Liver (tissue), 3 donors: ENCODE measurements around the gene POMT2.

ENCODE experiments used
- EGR1 ChIP-seq, 2 donors: IDR thresholded peaks; 2 replicates each; pipeline ENCODE4 v1.6.1; 2016 to 2018; ENCODE audit warnings: antibody characterized with exemption in 2 of 2, low read depth in 2 of 2
- FOXA1 ChIP-seq: IDR thresholded peaks from 2 replicates; pipeline ENCODE4 v1.6.1; 2016; ENCODE audit warnings: antibody characterized with exemption
- GABPA ChIP-seq, 2 donors: IDR thresholded peaks in 1 of 2; conservative IDR thresholded peaks in 1 of 2; 2 replicates each; pipeline ENCODE4 v1.6.1; 2016; ENCODE audit warnings: antibody characterized with exemption in 2 of 2, mild to moderate bottlenecking in 1 of 2, moderate library complexity in 1 of 2
- JUND ChIP-seq, 2 donors: IDR thresholded peaks; 2 replicates each; pipeline ENCODE4 v1.6.1; 2016; ENCODE audit warnings: antibody characterized with exemption in 2 of 2
- MAX ChIP-seq: IDR thresholded peaks from 2 replicates; pipeline ENCODE4 v1.6.1; 2016; ENCODE audit warnings: antibody characterized with exemption
- RAD21 ChIP-seq, 2 donors: IDR thresholded peaks; 2 replicates each; pipeline ENCODE4 v1.6.1; 2016; ENCODE audit warnings: antibody characterized with exemption in 2 of 2, mild to moderate bottlenecking in 2 of 2
- REST ChIP-seq: IDR thresholded peaks from 2 replicates; pipeline ENCODE4 v1.6.1; 2016; ENCODE audit warnings: antibody characterized with exemption, mild to moderate bottlenecking
- SP1 ChIP-seq: IDR thresholded peaks from 2 replicates; pipeline ENCODE4 v1.6.1; 2018; ENCODE audit warnings: antibody characterized with exemption, mild to moderate bottlenecking
- TF ChIP-seq, protein P1 (sequence below): fragments of 150-350 bp; IDR thresholded peaks from 2 replicates; pipeline ENCODE4 v1.5.1; 2017; ENCODE audit warnings: improper control_type of control experiment, low read depth, low read length; ENCODE audit not compliant: missing input control
- donor health status: healthy.
- donor health status: healthy.

- TF ChIP-seq, protein P1, sequence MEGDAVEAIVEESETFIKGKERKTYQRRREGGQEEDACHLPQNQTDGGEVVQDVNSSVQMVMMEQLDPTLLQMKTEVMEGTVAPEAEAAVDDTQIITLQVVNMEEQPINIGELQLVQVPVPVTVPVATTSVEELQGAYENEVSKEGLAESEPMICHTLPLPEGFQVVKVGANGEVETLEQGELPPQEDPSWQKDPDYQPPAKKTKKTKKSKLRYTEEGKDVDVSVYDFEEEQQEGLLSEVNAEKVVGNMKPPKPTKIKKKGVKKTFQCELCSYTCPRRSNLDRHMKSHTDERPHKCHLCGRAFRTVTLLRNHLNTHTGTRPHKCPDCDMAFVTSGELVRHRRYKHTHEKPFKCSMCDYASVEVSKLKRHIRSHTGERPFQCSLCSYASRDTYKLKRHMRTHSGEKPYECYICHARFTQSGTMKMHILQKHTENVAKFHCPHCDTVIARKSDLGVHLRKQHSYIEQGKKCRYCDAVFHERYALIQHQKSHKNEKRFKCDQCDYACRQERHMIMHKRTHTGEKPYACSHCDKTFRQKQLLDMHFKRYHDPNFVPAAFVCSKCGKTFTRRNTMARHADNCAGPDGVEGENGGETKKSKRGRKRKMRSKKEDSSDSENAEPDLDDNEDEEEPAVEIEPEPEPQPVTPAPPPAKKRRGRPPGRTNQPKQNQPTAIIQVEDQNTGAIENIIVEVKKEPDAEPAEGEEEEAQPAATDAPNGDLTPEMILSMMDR, result no peak
- TF ChIP-seq REST, result no peak
- no peak for TF ChIP-seq RAD21 (IDR thresholded peaks at IDR 0.05)
- TF ChIP-seq JUND (IDR thresholded peaks at IDR 0.05), result no peak
- TF ChIP-seq EGR1 (IDR thresholded peaks at IDR 0.05; ENCODE audit: low read depth in 2 of 2), result no peak
- TF ChIP-seq SP1, result no peak
- no peak for TF ChIP-seq GABPA (IDR thresholded peaks at IDR 0.05 in 1 of 2, conservative IDR thresholded peaks at IDR 0.05 in 1 of 2)
- TF ChIP-seq MAX, result no peak
- no peak for TF ChIP-seq FOXA1
These were observed 89.0 kb downstream of the POMT2 start for GRCh38 chr14:77231721-77232120.
